HG03108 (cell line): ENCODE measurements around the gene CFAP54.
"Not testable (repeated sequence)": the region's sequence is repeated elsewhere in the genome, so short reads cannot be mapped to it uniquely, and the experiment has no call there.

Source experiments
- ATAC-seq: cut with Tn5 transposase; IDR thresholded peaks from one replicate; pipeline ENCODE4 v1.9.1; 2021; ENCODE audit warnings: moderate library complexity; ENCODE audit not compliant: unreplicated experiment

Gene CFAP54

GRCh38 chr12:96489392-96490056 is at the start of gene CFAP54:
TSS of gene CFAP54 (plus strand) at chr12:96489577. CDS start at chr12:96489610, 33 bp downstream.
- peak; percentile 93 for ATAC-seq

- no peak for ATAC-seq
These were observed 47.6 kb upstream of the CFAP54 start for GRCh38 chr12:96441816-96442215.

- ATAC-seq: no peak
These were observed 46.5 kb upstream of the CFAP54 start for GRCh38 chr12:96442906-96443305.

GRCh38 chr12:96444399-96444798 is 45.0 kb upstream of the CFAP54 start:
- ATAC-seq: no peak

- peak; percentile 98 for ATAC-seq
These were observed 43.4 kb upstream of the CFAP54 start for GRCh38 chr12:96445691-96446583.

- no peak for ATAC-seq
These were observed 42.1 kb upstream of the CFAP54 start for GRCh38 chr12:96447256-96447655.

GRCh38 chr12:96448300-96448699 is 41.1 kb upstream of the CFAP54 start:
- no peak for ATAC-seq

GRCh38 chr12:96452261-96452922 is 37.0 kb upstream of the CFAP54 start:
- ATAC-seq: no peak

GRCh38 chr12:96454396-96454795 is 35.0 kb upstream of the CFAP54 start:
- ATAC-seq: no peak

- ATAC-seq: peak; percentile 82
These were observed 33.0 kb upstream of the CFAP54 start for GRCh38 chr12:96456265-96456974.

GRCh38 chr12:96457191-96457930 is 32.0 kb upstream of the CFAP54 start:
- ATAC-seq: no peak

- not testable (repeated sequence) for ATAC-seq
These were observed 30.1 kb upstream of the CFAP54 start for GRCh38 chr12:96459281-96459680.

GRCh38 chr12:96462571-96463280 is 26.7 kb upstream of the CFAP54 start:
- ATAC-seq: no peak

GRCh38 chr12:96465896-96466295 is 23.5 kb upstream of the CFAP54 start:
- ATAC-seq: no peak

- no peak for ATAC-seq
These were observed 22.2 kb upstream of the CFAP54 start for GRCh38 chr12:96466939-96467751.

GRCh38 chr12:96471368-96472050 is 17.9 kb upstream of the CFAP54 start:
- no peak for ATAC-seq

- ATAC-seq: no peak
These were observed 17.0 kb upstream of the CFAP54 start for GRCh38 chr12:96472384-96472783.

GRCh38 chr12:96473394-96474093 is 15.8 kb upstream of the CFAP54 start:
- no peak for ATAC-seq
